Activated T-helper 9 cell treated with anti-CD3 and anti-CD28 coated beads, Interleukin-2, amount 50 U/mL, for 16 hours (primary cell): ENCODE data around the gene GCA.

ENCODE experiments used
- DNase-seq: peaks from one replicate; pipeline ENCODE4 v3.0.0-alpha.2; 2020; ENCODE audit warnings: low read depth

Gene GCA

DNA sequence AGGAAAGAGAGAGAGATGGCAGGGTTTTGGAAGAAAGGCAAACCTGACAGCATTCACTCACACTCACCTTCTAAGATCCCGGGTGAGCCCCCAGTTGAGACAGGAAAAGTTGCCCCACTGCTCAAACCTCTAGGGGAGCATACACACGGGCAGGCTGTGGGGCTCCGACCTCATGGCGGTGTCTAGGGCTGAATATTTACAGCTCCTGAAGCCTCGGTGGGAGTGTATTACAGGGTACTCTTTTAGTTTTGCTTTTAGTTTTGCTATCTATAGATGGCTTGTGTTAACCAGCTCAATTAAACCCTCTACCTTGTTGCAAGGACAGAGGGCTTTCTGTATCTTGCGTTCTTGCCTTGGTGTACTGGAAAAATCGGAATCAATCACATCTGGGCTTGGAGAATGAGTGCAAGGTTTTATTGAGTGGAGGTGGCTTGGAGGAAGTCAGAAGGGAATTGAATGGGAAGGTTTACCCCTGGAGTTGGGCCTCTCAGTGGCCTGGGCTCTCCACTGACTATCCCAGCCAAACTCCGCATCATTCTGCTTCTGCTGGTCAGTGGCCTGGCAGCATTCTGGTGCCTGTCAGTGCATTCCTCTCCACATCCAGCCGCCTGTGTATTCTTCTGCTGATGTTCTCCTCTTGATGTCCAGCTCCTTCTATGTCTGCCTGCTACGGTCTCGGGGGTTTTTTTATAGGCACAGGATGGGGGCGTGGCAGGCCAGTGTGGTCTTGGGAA lies 15.3 kb upstream of the GCA start:
- DNase-seq, result no peak

DNA sequence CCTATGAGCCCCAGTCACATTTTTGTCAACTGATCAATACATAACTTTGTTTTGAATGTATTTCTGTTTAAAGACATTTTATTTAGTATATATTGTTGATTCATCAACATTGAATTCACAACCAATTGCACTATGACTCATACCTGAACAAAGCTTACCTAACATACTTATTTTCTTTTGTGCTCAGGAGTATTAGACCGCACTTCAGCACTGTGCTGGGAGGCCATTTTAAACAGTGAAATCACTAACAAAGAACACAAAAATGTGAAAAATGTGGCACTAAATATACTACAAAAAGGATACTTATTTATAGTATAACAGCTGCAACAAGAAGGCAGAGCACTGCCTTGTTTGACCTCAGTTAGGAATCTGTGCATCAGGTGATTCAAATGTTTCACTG lies 13.1 kb upstream of the GCA start:
- no peak for DNase-seq

DNA sequence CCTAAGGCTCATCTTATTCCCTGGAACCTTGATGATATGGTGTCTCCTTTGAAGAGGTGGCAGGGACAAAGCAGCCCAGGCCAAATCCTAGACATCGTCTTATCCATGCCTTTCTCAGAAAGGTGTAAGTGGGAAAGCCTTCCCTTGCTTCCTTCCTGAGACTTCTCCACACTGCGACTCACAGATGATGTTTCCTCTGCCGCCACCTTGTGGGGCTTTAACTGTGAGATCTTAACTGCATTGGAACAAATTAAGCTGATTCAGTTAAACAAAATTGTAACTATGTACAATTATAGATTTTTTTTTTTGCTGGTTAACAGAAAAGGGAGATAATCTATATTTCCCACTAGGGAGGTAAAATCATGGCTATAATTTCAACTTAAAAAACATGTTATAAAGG lies 10.0 kb upstream of the GCA start:
- no peak for DNase-seq

DNA sequence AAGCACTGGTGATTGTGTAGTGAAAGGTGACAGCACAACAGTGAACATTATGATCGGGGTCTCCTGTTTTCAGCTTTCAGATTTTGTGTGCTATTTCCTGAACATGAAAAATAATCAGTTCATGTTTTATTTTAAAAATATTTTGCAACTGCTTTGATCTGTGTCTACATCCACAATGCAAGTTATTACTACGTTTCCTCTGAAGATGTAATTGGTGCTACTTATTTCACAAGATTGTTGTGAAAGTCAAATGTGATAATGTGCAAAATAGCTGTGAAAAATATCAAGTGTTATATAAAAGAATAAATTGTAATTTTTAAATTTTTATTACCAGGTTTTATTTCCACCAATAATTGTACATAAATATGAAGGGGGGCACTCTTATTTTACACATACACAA lies 6.1 kb upstream of the GCA start:
- no peak for DNase-seq

DNA sequence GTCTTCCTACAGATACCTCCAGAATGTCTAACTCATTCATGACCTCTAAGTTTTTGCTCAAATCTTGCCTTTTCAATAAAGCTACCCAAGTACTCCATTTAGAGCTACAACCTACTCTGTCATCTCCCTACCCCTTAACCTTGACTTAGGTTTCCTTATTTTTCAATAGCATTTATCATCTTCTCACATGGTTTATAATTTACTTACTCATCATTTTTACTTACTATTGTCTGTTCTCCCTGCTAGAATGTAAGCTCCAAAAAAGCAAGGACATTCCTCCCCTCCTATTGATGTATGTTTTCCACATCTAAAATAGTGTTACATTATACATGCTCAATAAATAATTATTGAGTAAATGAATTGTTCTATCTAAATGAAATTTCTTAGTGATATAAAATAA lies 3.1 kb upstream of the GCA start:
- DNase-seq, result no peak

DNA sequence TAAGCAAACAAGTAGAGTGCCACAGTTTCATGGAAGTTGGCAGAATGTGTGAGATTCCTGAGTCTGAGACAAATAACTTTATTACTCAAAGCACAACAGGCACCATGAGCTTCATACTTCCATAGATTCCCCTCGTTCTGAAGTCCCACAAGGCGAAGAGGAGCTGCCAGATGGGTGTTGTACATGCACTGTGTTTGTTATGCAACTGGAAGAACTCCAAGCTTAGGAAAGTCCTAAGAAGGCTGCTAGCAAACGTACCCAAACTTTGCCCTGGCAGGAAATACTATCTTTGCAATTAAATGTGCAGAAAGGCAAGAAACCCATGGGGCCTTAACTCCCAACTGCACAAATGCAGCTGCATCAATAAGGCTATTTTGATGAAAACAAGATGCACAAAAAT lies 1.6 kb upstream of the GCA start:
- DNase-seq, result no peak

DNA sequence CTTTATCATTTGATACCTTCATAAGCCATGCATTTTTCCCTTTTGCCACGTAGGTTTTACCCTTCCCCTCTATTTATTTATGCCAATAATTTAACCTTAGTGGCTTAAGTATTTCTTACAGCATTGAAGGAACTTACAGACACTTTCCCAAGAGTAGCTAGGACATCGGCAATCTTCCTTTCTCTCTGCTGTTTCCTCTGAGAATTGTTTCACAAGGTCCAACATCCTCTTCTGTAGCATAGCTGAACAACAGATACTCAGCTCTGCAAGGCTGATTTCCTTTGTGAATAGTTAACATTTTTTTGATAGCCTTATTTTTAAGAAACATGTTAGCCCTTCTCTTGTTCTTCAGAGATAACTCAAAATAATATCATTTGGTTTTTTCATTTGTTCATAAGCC lies 1.1 kb upstream of the GCA start:
- DNase-seq, result no peak

DNA sequence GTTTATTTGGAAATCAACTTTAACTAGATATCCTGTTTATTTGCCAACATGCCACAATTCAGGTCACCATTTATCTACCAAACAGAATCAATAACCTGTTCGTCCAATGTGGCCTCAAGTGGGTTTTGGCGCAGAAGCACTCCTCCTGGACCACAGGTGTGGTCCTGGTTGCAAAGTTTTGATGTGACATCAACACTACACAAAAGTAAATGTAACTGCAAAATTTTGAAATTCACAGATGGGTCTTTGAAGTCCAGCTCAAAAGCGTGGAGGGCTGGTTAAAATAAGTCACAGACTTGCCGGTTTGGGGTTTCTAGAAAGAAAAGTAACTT lies 474 bp upstream of the GCA start:
- DNase-seq, result no peak

DNA sequence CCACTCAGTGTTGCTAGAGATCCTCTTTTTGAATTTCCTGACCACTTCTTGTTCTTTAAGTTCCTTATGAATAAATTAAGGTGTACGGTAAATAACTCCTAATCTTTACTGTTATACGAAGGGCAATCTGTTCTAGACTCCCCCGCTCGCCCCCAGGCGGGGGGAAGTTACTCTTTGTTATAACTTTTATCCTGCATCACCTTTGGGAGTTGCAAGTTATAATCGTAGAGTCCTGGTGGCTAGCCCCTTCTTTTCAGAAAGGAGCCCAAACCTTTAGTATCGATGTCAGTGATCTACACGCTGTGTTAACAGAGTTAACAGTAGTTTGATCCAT lies 652 bp downstream of the GCA start:
- no peak for DNase-seq

DNA sequence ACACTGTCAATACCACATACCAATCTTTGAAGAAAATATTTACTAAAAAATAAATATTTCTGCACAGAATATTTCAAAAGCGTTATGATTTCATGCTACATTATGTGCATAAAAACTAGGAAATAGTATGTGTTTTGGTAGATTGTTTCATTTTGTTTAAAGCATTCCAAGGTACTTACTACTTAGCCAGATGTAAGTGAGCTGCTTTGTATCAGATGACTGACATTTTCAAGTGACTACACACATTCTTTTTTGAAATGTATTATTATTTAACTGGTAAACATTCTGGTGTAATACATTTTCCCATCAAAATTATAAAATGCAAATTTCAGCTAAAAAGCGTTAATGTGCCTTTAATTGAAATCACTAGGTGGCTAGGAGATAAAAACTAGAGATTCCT lies 21.5 kb downstream of the GCA start:
- no peak for DNase-seq

DNA sequence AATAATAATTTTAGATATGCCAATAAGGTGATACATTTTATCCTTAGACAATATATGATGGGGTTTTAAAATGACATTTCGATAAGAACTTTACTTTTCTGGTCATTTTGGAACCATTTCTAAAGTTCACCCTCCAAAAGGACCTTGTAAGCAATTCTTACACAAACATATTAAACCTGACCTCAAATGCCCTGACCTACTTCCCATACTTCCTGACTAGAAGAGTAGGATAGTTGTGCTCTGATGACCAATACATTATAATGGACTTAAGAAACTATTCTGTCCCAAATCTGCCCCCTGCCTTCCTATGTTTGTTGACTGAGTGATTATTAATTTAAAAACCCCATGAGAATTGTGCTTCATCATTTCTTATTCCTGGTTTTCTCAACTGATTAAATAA lies 24.6 kb downstream of the GCA start:
- no peak for DNase-seq

DNA sequence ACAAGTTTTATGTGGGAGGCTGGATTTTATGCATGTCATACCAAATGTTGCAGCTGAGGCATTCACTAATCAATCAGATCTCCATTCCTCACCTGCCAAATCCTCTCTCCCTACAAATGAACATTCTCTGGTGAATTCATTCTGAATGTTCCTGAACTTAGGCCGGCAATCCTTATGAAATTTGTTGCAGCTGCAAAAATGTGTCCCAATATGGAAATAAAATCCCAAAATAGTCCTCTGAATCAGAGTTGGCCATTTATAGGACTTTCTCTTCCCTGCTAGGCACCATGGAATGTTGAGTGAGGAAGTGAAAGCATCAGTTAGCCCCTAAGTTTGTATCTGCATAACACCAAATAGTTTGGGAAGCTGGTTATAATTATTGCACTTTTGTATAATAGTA lies 25.6 kb downstream of the GCA start:
- no peak for DNase-seq

DNA sequence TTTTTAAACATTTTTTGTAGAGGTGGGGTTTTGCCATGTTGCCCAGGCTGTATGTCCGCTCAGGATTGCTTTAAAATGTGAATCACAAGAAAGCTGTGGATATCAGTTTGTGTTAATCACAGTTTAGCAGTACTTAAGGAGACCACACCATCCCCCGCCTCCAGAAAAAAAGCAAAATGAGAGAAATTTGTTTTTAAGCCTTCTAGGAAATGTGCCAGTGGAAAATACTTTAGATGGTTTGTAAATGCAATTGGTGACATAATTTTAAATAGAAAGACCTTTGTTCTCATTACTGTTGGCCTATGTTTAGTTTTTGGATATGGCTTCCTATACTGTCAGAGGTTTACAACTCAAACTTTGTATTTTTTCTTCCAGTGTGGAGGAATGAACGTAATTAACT lies 27.0 kb downstream of the GCA start:
- DNase-seq, result no peak

DNA sequence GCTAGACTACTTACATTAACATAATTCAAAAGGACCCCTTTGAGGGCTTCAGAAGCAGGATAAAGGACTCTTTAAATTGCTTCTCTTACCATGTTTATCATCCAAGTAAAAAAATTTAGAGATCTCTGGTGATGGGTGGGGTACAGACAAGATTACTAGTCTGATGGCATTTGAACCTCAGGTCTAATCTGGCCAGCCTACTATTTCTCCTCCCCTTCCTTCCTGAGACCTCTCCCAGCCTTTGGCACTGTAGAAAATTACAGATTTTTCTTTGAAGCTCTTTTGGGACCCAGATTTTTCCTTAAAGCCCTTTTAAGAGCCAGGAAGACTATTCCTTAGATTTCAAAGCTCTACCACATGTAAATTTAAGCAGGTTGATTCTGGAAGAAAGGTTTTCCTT lies 28.9 kb downstream of the GCA start:
- no peak for DNase-seq

DNA sequence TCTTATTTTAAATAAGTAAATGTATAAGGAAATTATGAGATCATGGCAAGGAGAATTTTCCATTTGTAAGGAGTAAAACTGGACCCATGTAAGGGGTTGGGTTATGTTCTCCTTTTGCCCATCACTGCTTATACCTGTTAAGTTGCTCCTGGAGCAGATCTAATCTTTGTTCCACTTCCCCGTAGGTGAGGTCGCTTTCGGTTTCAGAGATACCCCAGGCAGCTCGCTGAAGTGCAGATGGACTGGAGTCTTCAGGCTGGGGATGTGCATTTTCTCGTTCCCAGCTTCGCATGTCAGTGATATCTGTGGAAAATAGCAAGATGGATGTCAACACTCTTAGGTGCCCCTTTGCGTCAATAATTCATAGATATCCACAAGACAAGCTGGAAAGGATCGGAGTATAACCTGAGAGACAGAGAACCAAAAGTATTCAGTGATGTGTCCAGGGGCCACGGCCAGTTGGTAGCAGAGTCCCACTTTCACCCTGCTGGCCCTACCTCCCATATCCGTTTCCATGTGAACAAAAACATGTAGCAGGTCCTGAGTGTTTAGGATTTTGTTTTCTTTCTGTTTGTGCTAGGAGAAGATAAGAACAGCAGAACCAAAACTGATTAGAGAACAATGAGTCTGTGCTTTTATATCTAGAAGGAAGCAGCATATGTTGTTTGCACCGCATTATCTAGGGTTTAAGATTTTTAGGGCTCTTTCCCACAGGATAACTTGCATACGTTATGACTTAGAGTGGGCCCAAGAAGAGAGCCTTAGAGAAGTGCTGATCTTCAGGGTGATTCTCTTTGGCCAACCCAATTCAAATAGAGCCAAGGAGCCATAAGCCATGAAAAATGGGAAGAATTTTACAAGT lies 36.0 kb downstream of the GCA start:
- no peak for DNase-seq

DNA sequence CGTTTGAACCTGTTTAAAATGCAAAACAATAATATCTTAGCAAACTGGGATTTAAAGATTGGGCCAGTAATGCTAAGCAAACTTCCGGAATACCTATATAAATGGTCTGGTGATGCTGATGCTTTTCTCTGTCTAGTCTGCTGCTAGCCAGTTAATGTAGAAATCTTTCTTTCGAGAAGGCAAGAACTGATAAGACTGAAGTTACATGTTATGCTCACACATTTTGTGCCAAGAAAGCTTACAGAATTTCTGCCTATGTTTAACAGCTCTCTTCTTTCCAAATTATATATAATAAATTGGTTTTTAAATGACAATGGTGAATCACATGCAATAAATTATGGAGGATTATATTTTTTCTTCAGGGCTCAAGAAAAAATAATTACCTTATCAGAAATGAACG lies 37.9 kb downstream of the GCA start:
- DNase-seq, result no peak

DNA sequence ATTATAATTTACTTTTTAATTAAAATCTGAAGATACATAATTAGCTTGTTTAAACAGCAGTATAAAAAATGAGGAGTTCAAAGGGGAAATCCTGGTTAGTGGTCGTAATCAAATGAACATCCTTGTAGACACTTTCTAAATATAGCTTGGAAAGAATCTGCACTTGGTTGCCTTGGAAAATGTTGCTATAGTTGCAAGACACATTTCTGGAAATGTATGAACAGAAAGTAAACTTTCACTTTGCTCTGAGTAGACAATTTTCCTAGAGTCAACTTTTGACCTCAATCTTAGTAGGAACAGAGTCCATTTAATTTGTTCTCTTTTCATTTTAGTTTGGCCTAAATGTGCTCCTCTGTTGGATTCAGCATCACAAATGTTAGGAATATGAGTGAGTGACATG lies 38.3 kb downstream of the GCA start:
- no peak for DNase-seq

DNA sequence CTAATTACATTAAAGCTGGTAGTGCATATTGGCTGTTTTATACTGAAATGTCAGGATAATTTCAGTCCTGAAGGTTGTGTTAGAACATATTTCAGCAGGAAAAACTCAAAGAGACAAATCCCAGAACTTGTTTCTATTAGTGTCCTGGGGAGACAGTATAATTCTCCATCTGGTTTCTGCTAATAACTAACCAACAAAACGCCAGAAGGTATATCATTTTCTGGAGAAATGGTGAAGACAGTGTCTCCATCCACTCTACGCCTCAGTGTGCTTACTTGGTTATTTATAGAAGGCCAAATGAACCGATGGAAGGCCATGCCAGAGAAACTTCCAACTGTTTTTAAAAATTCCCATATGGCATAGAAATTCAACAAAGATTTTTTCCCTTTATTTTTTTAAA lies 41.6 kb downstream of the GCA start:
- no peak for DNase-seq

DNA sequence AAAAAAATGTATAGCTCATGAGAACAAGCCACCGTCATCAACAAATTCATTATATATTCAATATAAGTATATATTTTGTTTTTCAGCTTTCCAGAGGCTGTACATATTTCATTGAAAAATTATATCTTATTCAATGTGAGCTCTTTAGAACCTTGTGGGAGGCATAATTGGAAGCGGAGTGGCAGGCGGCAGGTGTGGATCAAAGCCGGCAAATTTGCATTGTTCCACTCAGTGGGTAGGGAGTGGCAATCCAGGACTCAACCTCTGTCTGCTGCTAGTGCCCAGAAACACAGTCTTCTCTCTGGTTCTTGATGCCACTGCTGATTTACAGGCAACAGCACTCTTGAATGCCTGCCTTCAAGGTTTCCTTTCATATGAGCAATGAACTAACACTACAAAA lies 46.9 kb downstream of the GCA start:
- no peak for DNase-seq

DNA sequence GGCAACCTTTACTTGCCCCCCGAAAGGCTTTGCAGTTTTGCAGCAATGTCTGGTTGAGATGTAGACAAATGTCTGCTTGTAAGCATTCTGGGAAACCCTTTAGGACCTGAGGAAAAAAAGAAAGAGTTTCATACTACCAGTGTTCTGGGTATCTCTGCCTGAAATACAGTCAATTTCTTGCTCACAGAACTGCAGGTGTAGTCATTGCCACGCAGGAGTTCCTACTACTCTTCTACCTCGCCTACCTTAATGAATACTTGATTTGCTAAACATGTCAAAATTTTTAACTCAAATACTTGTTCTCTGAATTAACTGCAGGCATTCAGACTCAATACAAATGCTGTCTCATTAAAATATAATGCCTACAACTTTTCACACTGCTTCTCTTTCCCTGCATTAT lies 56.4 kb downstream of the GCA start:
- no peak for DNase-seq

DNA sequence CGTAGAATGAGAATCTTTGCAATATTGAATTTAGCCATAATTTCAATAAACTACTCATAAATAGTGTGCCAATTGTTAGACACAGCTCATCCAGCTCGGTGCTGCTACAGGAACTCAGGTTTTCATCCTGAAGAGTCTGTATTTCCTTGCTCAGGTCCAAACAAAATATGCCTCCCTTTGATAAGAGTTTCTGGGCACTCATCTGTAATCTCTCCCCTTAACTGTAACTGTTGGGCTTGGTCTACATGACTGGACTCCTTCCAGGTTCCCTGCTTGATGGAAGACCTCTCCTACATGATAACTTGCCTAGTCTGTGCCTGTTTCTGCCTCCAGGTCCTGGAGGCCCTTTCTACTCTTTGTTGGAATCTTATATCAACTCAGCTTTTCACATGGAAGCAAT lies 57.9 kb downstream of the GCA start:
- DNase-seq, result no peak

DNA sequence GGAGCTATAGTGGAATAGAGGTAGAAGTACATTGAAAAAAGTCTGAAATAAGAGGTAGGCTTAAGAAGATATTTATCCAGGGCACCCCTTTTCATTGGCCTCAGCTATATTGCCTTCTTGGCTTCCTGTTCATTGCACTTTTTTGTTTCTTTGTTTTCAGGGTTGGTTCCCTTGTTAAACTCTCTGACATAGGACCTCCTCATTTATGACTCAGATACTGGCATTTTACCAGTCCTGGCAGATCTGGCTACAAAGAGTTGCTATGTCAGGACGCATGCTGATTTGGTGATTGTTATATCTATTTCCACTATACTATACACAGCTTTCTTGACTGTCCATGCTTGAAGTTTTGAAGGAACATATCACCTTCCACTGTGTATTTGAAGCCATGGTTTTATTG lies 60.0 kb downstream of the GCA start:
- no peak for DNase-seq
